ENCODE data around the gene F12. TPM values are rescaled to one million over a fixed set of nuclear protein-coding genes. Genes with fewer than 3 reads are reported as not detected.

F12 gene
- total and polyA plus RNA-seq, 2 donors (not counting 3 experiments of a cell fraction or from before 2014, with no cell fraction given): 1.00 to 1.4 TPM

DNA sequence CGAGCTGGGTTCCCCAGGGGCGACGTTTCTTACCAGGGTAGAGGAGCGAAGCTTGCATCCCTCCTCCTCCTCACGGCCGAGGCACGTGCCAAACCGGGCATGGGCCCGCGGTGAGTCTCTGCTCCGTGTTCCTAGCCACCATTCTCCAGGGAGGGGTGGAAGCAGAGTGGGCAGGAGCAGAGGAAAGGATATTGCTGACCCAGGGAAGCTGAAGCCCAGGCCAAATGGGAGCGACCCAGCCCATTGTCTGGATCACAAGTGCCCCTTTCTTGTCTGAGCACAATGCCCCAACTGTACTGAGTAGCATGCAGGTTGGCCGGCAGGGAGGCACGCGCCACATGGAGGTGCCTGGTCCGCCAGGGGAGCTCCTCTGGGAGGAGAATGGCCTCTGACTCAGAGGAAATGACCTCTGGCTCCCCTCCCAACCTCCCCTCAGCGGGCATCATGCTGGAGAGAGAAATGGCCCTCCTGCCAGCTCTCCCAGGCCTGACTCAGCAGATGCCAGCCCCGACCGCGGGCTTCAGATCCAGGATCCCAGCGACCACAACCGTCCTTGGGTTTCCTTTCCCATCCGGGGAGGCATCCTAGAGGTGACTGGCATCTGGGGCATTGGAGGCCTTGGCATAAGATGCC lies 38.4 kb upstream of the F12 start:
- BruUV-seq (replicated peaks): no TSS peak
- dilution Hi-C loops (cut with MboI; ENCODE audit: extremely low pct_ligation_motif_present, low sequenced_read_pairs) (no loop called here), intact Hi-C loops (cut with micrococcal nuclease) (no loop called here)
- TF ChIP-seq, protein P1, sequence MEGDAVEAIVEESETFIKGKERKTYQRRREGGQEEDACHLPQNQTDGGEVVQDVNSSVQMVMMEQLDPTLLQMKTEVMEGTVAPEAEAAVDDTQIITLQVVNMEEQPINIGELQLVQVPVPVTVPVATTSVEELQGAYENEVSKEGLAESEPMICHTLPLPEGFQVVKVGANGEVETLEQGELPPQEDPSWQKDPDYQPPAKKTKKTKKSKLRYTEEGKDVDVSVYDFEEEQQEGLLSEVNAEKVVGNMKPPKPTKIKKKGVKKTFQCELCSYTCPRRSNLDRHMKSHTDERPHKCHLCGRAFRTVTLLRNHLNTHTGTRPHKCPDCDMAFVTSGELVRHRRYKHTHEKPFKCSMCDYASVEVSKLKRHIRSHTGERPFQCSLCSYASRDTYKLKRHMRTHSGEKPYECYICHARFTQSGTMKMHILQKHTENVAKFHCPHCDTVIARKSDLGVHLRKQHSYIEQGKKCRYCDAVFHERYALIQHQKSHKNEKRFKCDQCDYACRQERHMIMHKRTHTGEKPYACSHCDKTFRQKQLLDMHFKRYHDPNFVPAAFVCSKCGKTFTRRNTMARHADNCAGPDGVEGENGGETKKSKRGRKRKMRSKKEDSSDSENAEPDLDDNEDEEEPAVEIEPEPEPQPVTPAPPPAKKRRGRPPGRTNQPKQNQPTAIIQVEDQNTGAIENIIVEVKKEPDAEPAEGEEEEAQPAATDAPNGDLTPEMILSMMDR (IDR thresholded peaks at IDR 0.05; ENCODE audit: extremely low read depth in 1 of 2, insufficient read depth in 1 of 2, low read depth in 1 of 2, low read length in 2 of 2): peak in 1 of 2 donors; percentile 16
- TF ChIP-seq MYC (IDR thresholded peaks at IDR 0.05; ENCODE audit: low read depth, low read length): peak; percentile 59
- no peak for TF ChIP-seq EZH2 (IDR thresholded peaks at IDR 0.05; ENCODE audit: borderline replicate concordance, low read depth, low read length, severe bottlenecking)
- TF ChIP-seq GATA2 (IDR thresholded peaks at IDR 0.05; ENCODE audit: insufficient read depth, insufficient read length, low read depth, low read length): peak; percentile 16
- TF ChIP-seq FOS (IDR thresholded peaks at IDR 0.05; ENCODE audit: borderline replicate concordance, insufficient read depth, low read length): peak; percentile 65
- peak; percentile 44 for TF ChIP-seq POLR2A (IDR thresholded peaks at IDR 0.05; ENCODE audit: low read depth, low read length)
- peak; percentile 72 for TF ChIP-seq POLR2AphosphoS5 (IDR thresholded peaks at IDR 0.05; ENCODE audit: insufficient read depth, low read depth, low read length)
- TF ChIP-seq, protein P2, sequence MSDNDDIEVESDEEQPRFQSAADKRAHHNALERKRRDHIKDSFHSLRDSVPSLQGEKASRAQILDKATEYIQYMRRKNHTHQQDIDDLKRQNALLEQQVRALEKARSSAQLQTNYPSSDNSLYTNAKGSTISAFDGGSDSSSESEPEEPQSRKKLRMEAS (IDR thresholded peaks at IDR 0.05; ENCODE audit: insufficient read depth, insufficient read length): no peak
- CTCF ChIA-PET: interaction anchor here (0.8 to 13.5 kb wide), 11 partner anchors 8 to 138 kb away, joined by 3 to 288 read pairs (median 4); partner anchors contain the start of genes GRK6 and PFN3
- H3K4me1 ChIP-seq (ENCODE audit: control insufficient read depth, extremely low read depth, insufficient read depth, low read length): peaks cover 16% of the 10 kb centered on the region
- peak overlapping the region; percentile 6 for H3K4me2 ChIP-seq (ENCODE audit: insufficient read depth, low read length)
- H2AFZ ChIP-seq (ENCODE audit: low read depth, low read length): no peak overlapping the region
- no peaks in the 10 kb centered on the region for H3K79me2 ChIP-seq (ENCODE audit: control insufficient read depth, insufficient read depth, low read length)
- no peaks in the 10 kb centered on the region for H3K9me1 ChIP-seq (replicated peaks; ENCODE audit: control insufficient read depth, extremely low read depth, insufficient read depth, low read length)
- no peak overlapping the region for H3K27ac ChIP-seq (ENCODE audit: insufficient read depth, low read depth, low read length)
- no peaks in the 10 kb centered on the region for H3K9me3 ChIP-seq (replicated peaks; ENCODE audit: control insufficient read depth, insufficient read depth, low read length)
- H3K27me3 ChIP-seq (ENCODE audit: control insufficient read depth in 2 of 2, insufficient read depth in 2 of 2, low read length in 2 of 2): no peaks in the 10 kb centered on the region
- no peak overlapping the region for H3K9ac ChIP-seq (replicated peaks; ENCODE audit: extremely low read depth, insufficient read depth, low read length)
- POLR2A ChIA-PET: interaction anchor here (0.6 to 1.5 kb wide), 3 partner anchors 20 to 49 kb away, joined by 3 to 7 read pairs (median 4); partner anchors contain the start of genes GRK6 and PDLIM7
- H3K4me3 ChIP-seq (replicated peaks in 1 of 3; ENCODE audit: insufficient read depth in 1 of 3, low read depth in 1 of 3, low read length in 3 of 3): no peak overlapping the region
- FAIRE-seq (peak; percentile 83), DNase-seq (ENCODE audit: low read depth, low spot score) (peak; percentile 67)
- H4K20me1 ChIP-seq (replicated peaks; ENCODE audit: control insufficient read depth, extremely low read depth, insufficient read depth, low read length): no peaks in the 10 kb centered on the region
- H3K36me3 ChIP-seq (ENCODE audit: control insufficient read depth in 2 of 2, extremely low read depth in 1 of 2, insufficient read depth in 2 of 2, low read length in 2 of 2): no peaks in the 10 kb centered on the region
